ENCODE results near the gene IER3. TPM values are rescaled to one million over a fixed set of nuclear protein-coding genes. Genes with fewer than 3 reads are reported as not detected.

IER3 gene
- total RNA-seq, 1 donor from 2014 or later = 4.8 TPM

- H3K27ac Mint-ChIP-seq (ENCODE audit: unreplicated experiment) = peak overlapping the region; percentile 6
- no peaks in the 10 kb centered on the region for H3K9me3 Mint-ChIP-seq (ENCODE audit: unreplicated experiment)
- DNase-seq (ENCODE audit: low spot score) = no peak
- H3K4me1 Mint-ChIP-seq (ENCODE audit: unreplicated experiment) = peaks cover 25% of the 10 kb centered on the region
- no peaks in the 10 kb centered on the region for H3K27me3 Mint-ChIP-seq (ENCODE audit: unreplicated experiment)
- no peaks in the 10 kb centered on the region for H3K36me3 Mint-ChIP-seq (ENCODE audit: low read depth, unreplicated experiment)
- no peak for TF ChIP-seq CTCF (IDR thresholded peaks at IDR 0.05; ENCODE audit: unreplicated experiment)
- peak overlapping the region; percentile 1 for H3K4me3 Mint-ChIP-seq (ENCODE audit: unreplicated experiment)
Observed at GRCh38 chr6:30747300-30747687, 2.9 kb upstream of the IER3 start.

DNA sequence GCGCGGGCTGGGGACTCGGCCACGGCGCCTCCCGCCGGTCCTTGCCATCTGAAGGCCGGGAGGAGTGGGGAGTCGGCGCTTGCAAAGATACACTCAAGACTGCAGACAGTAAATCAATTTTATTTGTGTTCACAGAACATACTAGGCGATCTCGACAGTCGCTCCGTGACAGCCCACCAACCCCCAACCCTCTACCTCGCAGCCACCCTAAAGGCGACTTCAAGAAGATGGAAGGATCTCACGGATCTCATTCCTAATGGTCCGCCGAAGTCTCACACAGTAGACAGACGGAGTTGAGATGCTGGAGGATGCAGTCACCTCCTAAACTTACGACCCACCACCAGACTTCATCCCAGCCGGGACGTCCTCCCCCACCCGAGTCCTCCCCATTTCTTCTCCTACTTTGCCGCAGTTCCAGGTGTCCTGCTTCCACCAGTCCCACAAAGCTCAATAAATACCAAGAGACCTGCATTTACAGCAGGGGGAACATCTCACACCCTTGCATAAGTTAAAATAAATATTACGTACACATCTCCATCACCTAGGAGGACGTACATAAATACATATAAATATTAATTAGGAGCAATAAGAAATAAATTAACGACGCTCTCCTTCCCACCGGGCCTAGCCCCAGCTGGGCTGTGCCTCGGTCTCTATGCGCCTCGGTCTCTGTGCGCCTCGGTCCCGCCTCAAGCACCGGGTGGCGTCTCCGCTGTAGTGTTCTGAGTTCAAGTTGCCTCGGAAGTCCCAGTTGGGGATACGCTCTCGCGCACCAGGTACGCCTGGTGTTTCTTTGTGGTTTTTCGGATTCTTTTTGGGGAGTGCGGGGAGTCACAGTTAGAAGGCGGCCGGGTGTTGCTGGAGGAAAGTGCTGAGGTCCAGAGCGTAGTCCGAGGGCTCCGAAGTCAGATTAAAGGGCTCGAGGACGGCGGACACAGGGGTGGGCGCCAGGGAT is 971 bp downstream of the IER3 start:
- peak overlapping the region; percentile 89 for H3K4me3 Mint-ChIP-seq (ENCODE audit: unreplicated experiment)
- no peaks in the 10 kb centered on the region for H3K9me3 Mint-ChIP-seq (ENCODE audit: unreplicated experiment)
- peaks cover 40% of the 10 kb centered on the region for H3K4me1 Mint-ChIP-seq (ENCODE audit: unreplicated experiment)
- H3K27me3 Mint-ChIP-seq (ENCODE audit: unreplicated experiment) = no peaks in the 10 kb centered on the region
- H3K27ac Mint-ChIP-seq (ENCODE audit: unreplicated experiment) = peak overlapping the region; percentile 77
- peaks cover 26% of the 10 kb centered on the region for H3K36me3 Mint-ChIP-seq (ENCODE audit: low read depth, unreplicated experiment)
- no peak for TF ChIP-seq CTCF (IDR thresholded peaks at IDR 0.05; ENCODE audit: unreplicated experiment)
- DNase-seq (ENCODE audit: low spot score) = peak; percentile 21

DNA sequence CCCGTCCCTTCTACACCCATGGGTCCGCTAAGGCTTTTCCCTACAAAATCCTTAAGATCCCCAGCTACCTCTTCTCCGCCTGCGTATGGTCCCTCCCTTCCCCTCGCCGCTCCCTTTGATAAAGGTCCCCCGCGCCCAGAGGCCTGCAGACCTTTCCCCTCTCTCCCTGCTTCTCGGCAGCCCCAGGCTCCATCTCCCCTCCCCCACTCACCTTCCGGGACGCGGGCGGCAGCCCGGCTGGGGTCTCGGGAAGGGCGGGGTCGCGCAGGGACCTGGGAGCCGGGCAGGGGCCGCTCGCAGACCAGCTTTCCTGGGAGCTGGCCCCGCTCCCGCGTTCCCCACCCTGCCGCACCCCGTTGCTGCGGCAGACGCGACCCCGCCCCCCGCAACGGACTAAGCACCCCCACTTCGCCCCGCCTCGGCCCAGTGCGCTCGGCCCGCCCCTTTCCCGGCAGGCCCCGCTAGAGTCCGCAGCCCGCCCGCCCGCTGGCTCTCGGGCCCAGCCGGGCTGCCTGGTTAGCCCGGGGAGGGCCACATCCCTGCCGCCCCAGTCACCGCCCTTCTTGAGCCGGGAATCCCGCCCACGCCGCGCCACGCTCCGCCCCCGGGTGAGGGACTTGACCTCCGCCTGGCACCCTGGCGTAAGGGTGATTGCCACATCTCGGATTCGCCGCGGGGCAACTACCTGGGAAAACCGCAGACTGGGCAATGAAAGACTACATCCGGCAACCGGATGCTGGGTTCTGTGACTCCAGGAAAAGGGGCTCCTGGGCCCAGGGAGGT is 1.8 kb downstream of the IER3 start, which contains the start of gene FLOT1:
FLOT1 (minus strand) TSS at position 372 of the 783 bp plus-strand sequence. CDS start 498 bp downstream, outside the sequence.
- peak within 1 kb of the TSS; percentile 98 for H3K4me3 Mint-ChIP-seq (ENCODE audit: unreplicated experiment)
- TF ChIP-seq CTCF (IDR thresholded peaks at IDR 0.05; ENCODE audit: unreplicated experiment) = no peak
- no peaks in the 10 kb centered on the region for H3K9me3 Mint-ChIP-seq (ENCODE audit: unreplicated experiment)
- H3K36me3 Mint-ChIP-seq (ENCODE audit: low read depth, unreplicated experiment) = peaks cover 29% of the 10 kb centered on the region
- peaks cover 38% of the 10 kb centered on the region for H3K4me1 Mint-ChIP-seq (ENCODE audit: unreplicated experiment)
- no peaks in the 10 kb centered on the region for H3K27me3 Mint-ChIP-seq (ENCODE audit: unreplicated experiment)
- peak within 1 kb of the TSS; percentile 94 for H3K27ac Mint-ChIP-seq (ENCODE audit: unreplicated experiment)
- peak; percentile 84 for DNase-seq (ENCODE audit: low spot score)

- TF ChIP-seq CTCF (IDR thresholded peaks at IDR 0.05; ENCODE audit: unreplicated experiment) = no peak
- Mint-ChIP-seq H3K27me3 (ENCODE audit: unreplicated experiment) (peaks cover under 1% of the 10 kb centered on the region), H3K36me3 (ENCODE audit: low read depth, unreplicated experiment) (peaks cover 35% of the 10 kb centered on the region), H3K9me3 (ENCODE audit: unreplicated experiment) (no peaks in the 10 kb centered on the region), H3K4me1 (ENCODE audit: unreplicated experiment) (peaks cover 37% of the 10 kb centered on the region), H3K27ac (ENCODE audit: unreplicated experiment) (peak overlapping the region; percentile 94), H3K4me3 (ENCODE audit: unreplicated experiment) (peak overlapping the region; percentile 98)
- no peak for DNase-seq (ENCODE audit: low spot score)
Observed at GRCh38 chr6:30741789-30742315, 2.5 kb downstream of the IER3 start.
